Hindlimb muscle (tissue), 1 donor: Measurements from ENCODE around the gene DHX30. TPM values are rescaled to one million over a fixed set of nuclear protein-coding genes. Genes with fewer than 3 reads are reported as not detected.
"Not testable (repeated sequence)": the region's sequence is repeated elsewhere in the genome, so short reads cannot be mapped to it uniquely, and the experiment has no call there.

Experiments
- DNase-seq: peaks from one replicate; pipeline ENCODE4 v3.0.0-alpha.2; 2013
- polyA plus RNA-seq: library from polyadenylated mRNA; unstranded; fragments of 120-200 nt; gene quantifications from one replicate; pipeline ENCODE4 v1.2.1, GENCODE V29; 2013; ENCODE audit not compliant: insufficient read length

Gene DHX30
- polyA plus RNA-seq, 1 donor = 44.7 TPM

DNA sequence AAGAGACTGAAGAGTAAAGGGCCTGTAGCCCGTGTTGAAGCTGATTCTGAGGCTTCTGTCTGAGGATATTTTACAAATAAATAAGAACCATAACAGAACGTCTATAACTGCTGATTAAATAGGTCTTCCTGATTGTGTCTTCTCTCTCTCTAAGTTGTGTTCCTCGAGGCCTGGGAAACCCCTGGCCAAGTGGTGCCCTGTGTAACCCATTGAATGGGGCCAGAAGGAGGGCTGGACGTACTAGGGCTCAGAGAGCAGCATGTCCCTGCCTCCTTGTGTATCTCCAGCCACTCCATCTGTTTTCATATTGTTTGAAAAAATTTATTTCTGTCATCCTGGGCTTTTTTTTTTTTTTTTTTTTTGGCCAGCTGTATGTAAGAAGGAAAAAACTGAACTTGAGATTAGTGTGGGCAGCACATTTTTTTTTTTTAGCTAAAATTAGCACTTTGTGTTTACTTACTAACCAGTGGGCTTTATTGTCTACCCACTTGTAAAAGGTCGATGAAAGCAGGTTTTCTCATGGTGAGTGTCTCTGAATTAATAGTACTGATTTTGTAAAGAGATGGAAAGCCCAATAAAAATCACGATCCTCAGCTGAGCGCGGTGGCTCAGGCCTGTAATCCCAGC lies 10.7 kb downstream of the DHX30 start:
- DNase-seq = no peak

- no peak for DNase-seq
Measured at GRCh38 chr3:47817609-47818008, 14.7 kb downstream of the DHX30 start.

DNA sequence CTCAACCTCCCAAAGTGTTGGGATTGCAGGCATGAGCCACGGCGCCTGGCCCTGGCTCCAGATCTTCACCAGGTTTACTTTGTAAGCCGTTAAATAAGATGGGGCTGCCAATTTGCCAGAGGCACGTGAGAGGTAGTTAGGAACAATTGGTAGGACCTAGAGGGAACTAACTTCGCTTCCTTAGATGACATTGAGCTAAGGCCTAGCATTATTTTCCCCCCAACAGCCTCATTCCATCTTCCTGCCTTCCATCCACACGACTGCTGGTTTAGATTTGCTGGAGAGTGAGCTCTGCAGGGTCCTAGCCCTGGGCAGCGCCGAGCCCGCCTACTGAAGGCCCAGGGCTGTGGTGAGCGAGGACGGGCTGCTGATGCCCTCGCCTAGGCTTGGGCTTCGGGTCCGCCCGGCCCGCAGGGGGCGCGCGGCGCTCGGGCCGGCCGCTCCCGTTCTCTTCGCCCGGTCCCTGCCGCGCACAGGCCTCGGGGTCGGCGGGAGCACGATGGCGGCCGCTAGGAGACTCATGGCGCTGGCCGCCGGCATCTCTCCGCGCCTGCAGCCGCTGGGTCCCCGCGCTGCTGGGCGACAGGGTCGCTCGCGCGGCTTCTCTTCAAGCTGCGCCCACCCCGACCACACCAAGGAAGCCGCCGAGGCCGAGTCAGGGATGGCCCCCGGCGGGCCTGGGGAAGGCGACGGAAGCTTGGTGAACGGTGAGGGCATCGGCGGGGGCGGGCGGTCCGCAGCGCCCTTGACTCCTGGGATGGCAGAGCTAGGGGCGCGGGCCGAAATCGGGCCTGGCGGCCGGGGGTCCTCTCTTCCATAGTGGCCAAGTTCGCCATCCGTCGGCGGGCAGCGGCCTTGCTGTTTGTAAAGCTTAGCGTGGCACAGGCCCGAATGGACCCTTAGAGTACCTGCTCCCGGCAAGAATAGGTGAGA lies 21.9 kb downstream of the DHX30 start:
- peak; percentile 86 for DNase-seq

DNA sequence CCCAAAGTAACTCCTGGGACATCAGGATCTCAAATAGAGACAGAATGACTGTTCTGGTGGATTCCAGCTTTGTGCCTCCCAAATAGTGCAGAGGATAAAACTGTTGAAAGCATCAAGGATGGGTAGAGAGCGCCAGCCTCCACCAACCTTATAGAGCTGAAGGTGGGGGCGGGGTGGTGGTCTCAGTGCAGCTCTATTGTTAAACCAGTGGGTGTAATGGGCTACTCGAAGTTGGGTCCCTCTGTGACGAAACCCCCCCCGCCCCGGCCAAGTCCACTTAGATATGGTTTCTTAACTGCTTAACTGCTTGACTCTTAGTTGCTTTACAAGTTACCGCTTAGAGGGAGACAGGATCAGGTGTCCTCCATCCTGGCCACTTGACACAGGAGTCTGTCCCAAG lies 22.7 kb downstream of the DHX30 start:
- DNase-seq = no peak

GRCh38 chr3:47829482-47829881 lies 26.5 kb downstream of the DHX30 start:
- DNase-seq = not testable (repeated sequence)

- DNase-seq = no peak
Measured at GRCh38 chr3:47836986-47837385, 34.0 kb downstream of the DHX30 start.

DNA sequence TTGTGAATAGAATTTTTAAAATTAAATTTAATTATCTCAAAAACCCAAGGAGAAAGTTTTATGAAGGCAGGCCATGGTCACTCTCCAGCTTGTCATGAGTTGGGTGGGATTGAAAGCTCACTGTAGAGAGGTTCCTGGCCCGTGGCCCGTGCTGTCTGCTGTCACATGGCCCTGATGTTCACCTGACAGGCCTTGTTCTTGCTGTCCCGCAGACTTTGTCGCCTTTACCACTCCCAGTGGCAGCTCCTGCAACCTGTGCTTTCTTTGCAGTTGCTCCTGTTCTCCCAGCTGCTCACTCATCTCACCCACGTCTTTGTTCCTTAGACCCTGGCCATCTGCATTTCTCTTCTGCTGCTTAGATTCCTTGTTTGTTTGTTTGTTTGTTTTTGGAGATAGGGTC lies 35.6 kb downstream of the DHX30 start:
- DNase-seq = no peak

- DNase-seq = no peak
Measured at GRCh38 chr3:47841786-47842349, 38.9 kb downstream of the DHX30 start.

GRCh38 chr3:47846186-47846879 lies 43.4 kb downstream of the DHX30 start:
- DNase-seq = no peak

DNA sequence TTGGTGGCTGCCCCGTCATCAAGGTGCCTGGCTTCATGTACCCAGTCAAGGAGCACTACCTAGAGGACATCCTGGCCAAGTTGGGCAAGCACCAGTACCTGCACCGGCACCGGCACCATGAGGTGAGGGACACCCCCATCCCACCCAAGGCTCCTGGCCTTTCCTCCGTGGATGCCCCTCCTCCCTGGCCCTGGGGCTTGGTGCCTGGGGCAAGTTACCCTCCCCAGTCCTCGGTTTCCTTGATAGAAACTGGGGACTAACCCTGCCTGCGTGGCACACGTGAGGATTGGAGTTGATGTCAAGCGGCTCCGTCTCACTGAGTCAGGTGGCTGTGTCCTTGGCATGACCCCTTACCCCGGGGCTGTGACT lies 43.9 kb downstream of the DHX30 start:
- no peak for DNase-seq

DNA sequence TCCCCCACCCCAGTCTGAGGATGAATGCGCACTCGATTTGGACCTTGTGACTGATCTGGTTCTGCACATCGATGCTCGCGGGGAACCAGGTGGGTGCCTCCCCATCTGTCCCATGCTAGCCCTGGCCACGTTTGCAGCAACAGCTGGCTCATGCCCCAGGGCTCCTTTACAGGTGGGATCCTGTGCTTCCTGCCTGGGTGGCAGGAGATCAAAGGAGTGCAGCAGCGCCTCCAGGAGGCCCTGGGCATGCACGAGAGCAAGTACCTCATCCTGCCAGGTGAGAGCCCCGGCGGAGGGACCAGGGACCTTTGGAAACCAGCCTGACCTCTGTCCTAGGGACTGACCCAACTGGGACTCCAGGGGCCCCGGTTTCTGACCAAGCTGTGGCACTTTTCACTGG lies 44.3 kb downstream of the DHX30 start:
- DNase-seq = no peak

DNA sequence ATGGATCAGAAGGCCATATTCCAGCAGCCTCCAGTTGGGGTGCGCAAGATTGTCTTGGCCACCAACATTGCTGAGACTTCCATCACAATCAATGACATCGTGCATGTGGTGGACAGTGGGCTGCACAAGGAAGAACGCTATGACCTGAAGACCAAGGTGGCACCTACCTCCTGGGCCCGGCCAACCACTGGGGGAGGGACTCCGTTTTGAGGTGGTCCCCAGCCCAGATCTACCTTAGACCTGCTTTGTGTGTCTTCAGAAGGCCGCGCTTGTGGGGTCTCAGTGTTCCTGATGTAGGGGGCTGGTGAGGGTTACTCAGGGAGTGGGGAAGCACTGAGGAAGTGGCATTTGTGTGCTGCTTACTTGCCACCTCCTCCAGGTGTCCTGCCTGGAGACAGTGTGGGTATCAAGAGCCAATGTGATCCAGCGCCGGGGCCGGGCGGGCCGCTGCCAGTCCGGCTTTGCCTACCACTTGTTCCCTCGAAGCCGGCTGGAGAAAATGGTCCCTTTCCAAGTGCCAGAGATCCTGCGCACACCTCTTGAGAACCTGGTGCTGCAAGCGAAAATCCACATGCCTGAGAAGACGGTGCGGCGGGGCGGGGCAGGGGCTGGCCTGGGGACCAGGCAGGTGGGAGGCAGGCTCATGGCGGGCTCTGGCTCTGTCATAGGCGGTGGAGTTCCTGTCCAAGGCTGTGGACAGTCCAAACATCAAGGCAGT lies 45.0 kb downstream of the DHX30 start:
- no peak for DNase-seq

DNA sequence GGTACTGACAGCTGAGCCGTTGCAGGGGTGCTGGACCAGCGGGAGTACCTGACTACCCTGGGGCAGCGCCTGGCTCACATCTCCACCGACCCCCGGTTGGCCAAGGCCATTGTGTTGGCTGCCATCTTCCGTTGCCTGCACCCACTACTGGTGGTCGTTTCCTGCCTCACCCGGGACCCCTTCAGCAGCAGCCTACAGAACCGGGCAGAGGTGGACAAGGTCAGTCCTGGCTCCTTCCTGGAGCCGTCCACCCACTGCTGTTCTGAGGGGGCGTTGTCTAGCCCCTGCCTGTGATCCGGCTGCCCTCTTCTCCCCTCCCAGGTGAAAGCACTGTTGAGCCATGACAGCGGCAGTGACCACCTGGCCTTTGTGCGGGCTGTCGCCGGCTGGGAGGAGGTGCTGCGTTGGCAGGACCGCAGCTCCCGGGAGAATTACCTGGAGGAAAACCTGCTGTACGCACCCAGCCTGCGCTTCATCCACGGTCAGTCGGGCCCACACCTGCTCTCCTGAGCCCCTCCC lies 45.7 kb downstream of the DHX30 start:
- DNase-seq = no peak

- no peak for DNase-seq
Measured at GRCh38 chr3:47849186-47849698, 46.3 kb downstream of the DHX30 start.

- no peak for DNase-seq
Measured at GRCh38 chr3:47849699-47850563, 47.0 kb downstream of the DHX30 start.

DNA sequence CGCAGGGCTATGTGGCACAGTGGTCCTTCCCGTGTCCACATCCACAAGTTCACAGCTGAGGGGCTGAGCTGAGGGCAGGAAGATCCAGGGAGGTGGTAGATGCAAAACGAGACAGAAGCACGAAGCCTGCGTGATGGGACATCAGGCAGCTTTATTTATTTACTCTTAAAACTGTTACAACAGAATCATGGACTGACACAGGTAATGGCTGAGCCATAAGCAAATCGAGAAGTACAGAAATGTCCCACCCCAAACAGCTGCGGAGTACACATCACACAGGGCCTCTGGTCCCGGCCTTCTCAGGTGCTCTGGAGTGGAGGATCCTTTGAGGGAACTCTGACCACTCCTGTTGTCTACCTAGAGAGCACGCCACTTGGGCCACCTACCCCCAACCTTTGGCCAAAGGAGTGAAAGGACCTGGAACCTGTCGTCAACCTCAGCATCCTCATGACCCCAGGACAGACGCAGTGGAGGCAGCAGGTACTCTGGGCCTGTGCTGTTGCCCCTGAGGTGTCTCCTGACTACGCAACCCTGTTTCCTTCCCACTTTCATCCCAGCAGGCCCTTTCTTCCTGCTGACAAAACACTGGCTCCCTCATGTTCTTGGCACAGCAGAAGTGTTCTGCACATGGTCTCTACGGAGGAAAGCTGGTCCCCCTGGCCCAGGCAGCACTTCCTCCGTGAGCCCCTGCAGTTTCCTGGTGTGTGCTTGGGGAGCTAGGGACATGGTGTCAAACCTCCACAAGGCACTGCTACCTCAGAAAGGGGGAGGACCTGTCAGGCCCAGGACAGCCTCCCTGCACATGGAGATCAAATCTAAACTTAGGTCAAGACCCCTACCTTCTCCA lies 47.8 kb downstream of the DHX30 start:
- no peak for DNase-seq

DNA sequence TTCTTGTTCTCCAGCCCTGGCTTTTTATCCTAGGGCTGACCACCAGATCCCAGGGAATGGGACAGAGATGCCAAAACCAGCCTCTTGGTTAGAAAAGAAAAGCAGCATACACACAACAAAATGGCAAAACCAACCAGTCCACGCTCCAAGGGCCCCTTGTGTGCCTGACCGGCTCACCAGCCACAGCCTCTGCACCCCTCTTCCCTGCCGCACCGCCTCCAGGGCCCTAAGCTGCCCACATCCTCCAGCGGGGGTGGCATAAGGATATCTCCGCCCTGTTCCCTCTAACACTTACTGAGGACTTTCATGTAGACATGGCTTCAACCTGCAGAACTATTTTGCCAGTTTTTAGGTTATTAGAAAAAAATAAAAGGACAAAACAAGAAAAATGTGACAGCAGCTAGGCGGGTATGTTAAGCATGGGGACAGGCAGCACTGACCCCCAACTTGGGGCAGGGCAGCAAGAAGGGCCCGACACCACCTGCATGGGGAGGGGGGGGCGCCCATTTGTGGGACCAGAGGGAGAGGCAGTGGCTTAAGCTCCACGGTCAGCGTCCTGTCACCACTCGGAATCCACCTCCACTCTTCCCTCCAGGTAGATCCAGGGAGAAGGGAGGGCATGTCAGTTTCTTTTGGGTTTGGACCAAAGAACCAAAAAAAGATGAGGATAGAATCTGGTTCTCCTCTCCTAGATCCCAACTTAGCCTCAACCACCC lies 49.1 kb downstream of the DHX30 start:
- no peak for DNase-seq

DNA sequence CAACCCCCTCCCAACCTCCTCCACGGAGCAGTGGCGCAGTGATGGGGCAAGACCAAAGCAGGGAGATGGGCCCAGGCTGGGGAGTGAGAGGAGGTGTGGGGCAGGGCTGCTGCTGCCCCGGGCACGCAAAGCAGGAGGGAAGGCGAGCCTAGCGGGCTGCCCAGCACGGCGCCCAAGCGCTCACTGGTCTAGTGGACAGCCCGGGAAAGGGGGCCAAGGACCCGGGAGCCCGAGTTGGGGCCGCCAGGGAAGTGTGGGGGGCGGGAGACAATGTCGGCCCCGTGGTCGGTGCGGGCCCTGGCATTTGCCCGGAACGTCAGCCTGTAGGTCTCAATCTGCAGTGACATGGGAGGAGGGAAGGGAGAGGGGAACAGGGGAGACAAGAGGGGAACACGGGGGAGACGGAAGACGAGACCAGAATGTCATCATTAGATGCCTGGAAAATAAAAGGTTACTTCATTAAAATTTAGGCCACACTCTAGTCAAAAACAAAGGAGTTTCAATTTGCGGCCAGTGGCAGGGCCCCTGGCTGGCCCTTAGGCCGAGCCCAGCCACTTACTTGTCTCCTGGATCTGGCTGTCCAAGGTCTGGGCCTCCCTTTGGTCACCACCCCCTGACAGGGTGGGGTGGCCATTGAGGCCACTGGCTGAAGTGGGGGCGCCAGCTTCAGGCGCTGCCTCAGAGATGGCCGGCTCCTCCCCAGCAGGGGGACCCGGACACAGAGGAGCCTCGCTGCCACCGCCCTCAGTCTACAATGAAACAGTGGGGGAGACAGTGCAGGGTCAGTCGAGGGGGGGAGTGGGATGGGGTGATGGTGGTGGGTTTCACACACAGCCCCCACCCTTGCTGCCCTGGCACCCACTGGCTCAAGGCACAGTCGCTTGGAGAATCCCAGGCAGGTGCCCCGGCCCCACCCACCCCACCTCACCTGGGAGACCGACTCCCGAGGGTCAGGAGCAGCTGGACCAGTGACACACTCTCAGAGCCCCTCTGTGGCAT lies 50.0 kb downstream of the DHX30 start:
- no peak for DNase-seq
